GM12892 (cell line): ENCODE data around the gene FOXJ3.

Source experiments
- POLR2A ChIP-seq: IDR thresholded peaks from 2 replicates; pipeline ENCODE4 v1.6.1; 2011; ENCODE audit warnings: low read depth, low read length, control low read depth
- POLR2AphosphoS5 ChIP-seq: IDR thresholded peaks from 2 replicates; pipeline ENCODE4 v1.6.1; 2011; ENCODE audit warnings: low read depth, low read length, control low read depth
- TAF1 ChIP-seq: IDR thresholded peaks from 2 replicates; pipeline ENCODE4 v1.6.1; 2011; ENCODE audit warnings: low read depth, mild to moderate bottlenecking, control low read depth, low read length, borderline replicate concordance

DNA sequence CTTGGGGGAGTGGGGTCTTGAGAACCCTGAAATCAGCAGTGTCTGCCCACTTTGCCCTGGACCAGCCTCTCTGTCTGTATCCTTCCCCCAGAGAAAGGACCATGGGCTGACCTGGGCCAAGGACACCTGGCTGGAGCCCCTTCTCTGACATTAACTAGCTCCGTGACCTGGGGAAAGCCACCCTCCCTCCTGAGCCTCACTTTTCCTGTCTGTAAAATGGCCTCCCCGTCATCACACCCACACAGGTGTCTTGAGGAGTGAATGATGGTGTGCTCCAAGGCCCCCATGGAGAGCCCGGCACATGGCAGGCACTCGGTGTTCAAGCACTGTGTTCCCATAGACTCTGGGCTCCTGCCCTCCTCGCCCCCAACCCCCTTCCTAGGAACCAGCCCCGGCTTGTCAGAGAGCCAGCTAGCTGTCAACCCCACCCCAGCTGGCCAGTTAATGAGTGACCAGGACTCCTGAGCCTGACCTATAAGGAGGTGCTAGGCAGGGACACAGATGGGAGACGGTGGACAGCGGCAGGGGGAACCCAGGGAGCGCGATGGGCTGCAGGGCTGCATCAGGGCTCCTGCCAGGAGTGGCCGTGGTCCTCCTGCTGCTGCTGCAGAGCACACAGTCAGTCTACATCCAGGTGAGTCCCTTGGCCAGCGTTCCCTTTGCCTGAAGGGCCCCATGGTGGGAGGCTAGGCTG, 182.0 kb downstream of the FOXJ3 start, which contains the start of gene GUCA2B:
- TF ChIP-seq POLR2A (no peak), POLR2AphosphoS5 (no peak), TAF1 (no peak)
